ENCODE results near the gene LIME1. TPM values are rescaled to one million over a fixed set of nuclear protein-coding genes. Genes with fewer than 3 reads are reported as not detected.

The LIME1 gene
- total RNA-seq, 1 donor = 3.5 TPM

DNA sequence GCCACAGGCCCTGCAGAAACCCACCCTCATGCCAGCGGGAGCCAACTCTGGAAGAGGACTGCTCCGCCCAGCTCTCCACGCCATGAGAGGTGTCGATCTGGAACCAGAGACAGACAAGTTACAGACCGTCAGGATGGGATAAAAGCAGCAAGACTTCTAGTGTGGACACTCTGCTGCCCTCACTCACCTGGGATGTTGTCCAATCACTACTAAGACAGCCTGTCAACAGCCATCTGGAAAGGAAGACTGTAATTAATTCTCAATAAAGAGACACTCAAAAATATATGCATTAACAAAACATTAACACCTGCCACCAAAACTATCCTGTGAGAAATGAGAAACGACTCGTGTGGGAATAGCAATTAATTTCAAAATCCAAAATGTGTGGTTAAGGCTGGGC lies 31.4 kb downstream of the LIME1 start:
- TF ChIP-seq, protein P1, sequence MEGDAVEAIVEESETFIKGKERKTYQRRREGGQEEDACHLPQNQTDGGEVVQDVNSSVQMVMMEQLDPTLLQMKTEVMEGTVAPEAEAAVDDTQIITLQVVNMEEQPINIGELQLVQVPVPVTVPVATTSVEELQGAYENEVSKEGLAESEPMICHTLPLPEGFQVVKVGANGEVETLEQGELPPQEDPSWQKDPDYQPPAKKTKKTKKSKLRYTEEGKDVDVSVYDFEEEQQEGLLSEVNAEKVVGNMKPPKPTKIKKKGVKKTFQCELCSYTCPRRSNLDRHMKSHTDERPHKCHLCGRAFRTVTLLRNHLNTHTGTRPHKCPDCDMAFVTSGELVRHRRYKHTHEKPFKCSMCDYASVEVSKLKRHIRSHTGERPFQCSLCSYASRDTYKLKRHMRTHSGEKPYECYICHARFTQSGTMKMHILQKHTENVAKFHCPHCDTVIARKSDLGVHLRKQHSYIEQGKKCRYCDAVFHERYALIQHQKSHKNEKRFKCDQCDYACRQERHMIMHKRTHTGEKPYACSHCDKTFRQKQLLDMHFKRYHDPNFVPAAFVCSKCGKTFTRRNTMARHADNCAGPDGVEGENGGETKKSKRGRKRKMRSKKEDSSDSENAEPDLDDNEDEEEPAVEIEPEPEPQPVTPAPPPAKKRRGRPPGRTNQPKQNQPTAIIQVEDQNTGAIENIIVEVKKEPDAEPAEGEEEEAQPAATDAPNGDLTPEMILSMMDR (IDR thresholded peaks at IDR 0.05; ENCODE audit: insufficient read depth, low read depth, low read length) = no peak
- no peak for DNase-seq (ENCODE audit: low read depth)
- H3K4me3 ChIP-seq (ENCODE audit: low read depth, low read length) = no peak overlapping the region

DNA sequence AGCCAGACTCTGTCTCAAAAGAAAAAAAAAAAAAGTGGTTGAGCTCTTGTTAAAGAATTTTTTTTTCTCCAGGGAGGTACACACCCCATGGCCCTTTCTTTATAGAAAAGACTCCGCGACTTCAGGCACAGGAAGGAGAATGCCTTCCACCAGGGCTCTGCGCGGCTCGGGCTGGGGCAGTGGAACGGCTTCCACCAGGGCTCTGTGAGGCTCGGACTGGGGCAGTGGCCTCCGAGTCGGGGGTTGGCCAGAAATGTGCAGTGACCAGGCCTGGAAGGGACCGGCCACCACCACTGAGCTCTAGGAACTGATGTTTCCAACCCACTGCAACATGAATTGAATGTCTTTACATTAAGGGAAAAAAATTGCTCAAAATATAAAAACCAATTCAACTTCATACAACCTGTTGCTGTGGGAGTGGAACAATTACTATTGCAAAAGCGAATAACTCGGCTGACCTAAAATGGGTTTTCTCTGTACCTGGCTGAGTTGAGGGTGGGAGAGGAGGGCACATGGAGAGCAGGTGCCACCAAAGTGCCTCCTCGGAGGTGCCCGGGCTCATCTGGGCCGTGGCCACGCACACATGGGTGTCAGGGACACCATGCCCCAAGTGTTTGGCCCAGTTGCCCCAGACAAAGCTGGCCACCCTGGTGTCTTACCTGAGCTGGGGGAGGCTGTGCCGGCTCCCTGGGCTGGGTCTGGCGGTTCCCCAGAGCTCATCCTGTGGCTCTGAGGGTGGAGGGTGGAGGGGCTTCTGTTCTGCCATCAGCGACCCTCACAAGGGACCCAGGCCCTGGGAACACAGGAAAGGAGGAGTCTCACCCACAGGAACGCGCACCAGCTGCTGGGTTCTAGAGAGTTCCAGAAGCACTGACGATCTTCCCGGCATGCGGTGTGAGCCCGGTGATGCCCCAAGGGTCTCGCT lies 32.4 kb downstream of the LIME1 start:
- H3K4me3 ChIP-seq (ENCODE audit: low read depth, low read length) = no peak overlapping the region
- no peak for DNase-seq (ENCODE audit: low read depth)
- TF ChIP-seq, protein P1 (IDR thresholded peaks at IDR 0.05; ENCODE audit: insufficient read depth, low read depth, low read length) = no peak

DNA sequence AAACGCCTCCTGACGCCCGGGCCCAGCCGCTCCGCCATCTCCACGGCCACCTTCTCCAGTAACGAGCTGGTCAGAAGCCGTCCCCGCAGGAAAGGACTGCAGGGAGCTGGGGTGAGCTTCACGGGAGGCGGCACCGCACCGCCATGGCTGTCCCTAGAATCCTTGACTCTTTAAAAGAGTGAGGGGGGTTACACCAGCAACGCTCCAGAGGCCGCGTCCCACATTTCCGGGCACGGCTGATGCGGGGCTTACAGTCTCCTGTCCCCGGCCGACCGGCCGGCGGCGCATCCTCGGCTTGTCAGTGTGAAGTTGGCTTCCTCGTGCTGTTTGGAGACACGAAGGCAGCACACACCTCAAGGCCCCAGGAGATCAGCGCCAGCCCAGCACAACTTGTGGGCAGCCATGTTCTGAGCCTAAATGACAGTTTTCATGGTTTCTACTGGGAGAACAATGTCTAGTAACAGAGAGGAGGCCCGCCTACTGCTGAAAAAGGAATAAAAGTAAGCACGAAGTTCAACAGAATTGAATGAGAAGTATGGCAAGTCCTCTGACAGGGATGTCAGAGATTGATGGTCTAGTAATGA lies 33.5 kb downstream of the LIME1 start:
- no peak for DNase-seq (ENCODE audit: low read depth)
- TF ChIP-seq, protein P1 (IDR thresholded peaks at IDR 0.05; ENCODE audit: insufficient read depth, low read depth, low read length) = no peak
- no peak overlapping the region for H3K4me3 ChIP-seq (ENCODE audit: low read depth, low read length)

DNA sequence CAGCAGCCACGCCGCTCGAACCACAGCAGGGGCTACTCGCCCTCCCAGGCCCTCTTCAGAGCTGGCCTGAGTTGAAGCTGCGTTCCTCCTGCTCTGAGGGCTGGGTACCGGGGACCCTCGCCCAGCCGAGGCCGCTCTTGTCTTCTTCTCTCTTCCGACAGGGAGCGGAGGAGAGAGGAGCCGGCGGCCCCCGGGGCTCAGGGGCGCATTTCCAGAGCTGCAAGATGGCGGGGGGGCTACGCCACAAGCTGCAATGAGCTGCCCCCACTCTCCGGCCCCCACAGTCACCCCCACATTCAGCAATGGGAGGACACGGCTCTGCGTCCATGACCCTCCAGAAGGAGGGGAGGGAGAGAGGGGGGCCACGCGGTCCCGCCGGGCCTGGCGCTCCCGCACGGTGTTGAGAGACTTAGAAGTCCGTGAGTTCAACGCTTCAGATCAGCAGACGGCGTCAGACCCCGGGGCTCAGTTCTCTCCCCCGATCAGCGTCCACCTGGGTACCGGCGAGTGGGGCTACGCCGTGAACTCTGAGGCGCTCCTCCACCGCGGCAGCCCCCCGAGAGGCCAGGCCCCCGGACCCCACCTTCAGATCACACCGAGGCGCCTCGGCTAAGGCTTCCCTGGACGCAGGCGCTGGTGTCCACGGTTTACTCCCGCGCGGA lies 34.7 kb downstream of the LIME1 start:
- no peak overlapping the region for H3K4me3 ChIP-seq (ENCODE audit: low read depth, low read length)
- no peak for DNase-seq (ENCODE audit: low read depth)
- TF ChIP-seq, protein P1 (IDR thresholded peaks at IDR 0.05; ENCODE audit: insufficient read depth, low read depth, low read length) = no peak

DNA sequence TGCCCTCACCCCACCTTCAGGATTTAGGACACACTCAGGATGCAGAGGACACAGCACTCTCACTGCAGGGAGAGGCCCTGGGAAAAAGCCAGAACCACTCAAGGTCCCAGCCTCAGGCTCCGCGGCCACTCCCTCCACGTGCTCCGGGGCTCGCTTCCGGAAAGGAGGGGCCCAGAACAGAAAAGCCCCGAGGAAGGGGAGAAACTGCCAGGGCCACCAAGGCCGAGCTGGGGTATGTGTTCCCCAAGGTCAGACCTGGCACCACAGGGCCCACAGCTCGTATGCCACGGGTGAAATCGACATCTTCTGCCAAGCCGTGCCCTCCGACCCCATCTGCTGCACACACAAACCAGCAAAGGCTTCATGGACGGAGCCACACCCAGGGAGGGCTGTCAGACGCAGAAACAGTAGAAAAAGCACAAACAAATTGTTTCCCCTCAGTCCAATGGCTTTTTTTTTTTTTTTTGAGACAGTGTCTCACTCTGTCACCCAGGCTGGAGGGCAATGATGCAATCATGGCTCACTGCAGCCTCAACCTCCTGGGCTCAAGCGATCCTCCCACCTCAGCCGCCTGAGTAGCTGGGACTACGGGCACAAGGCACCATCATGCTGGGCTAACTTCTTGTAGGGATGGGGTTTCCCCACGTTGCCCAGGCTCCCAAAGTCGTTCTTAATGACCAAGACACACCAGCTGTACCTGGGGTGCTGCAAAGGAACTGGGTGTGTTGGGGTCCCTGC lies 36.5 kb downstream of the LIME1 start:
- TF ChIP-seq, protein P1 (IDR thresholded peaks at IDR 0.05; ENCODE audit: insufficient read depth, low read depth, low read length) = no peak
- no peak overlapping the region for H3K4me3 ChIP-seq (ENCODE audit: low read depth, low read length)
- DNase-seq (ENCODE audit: low read depth) = peak; percentile 41

DNA sequence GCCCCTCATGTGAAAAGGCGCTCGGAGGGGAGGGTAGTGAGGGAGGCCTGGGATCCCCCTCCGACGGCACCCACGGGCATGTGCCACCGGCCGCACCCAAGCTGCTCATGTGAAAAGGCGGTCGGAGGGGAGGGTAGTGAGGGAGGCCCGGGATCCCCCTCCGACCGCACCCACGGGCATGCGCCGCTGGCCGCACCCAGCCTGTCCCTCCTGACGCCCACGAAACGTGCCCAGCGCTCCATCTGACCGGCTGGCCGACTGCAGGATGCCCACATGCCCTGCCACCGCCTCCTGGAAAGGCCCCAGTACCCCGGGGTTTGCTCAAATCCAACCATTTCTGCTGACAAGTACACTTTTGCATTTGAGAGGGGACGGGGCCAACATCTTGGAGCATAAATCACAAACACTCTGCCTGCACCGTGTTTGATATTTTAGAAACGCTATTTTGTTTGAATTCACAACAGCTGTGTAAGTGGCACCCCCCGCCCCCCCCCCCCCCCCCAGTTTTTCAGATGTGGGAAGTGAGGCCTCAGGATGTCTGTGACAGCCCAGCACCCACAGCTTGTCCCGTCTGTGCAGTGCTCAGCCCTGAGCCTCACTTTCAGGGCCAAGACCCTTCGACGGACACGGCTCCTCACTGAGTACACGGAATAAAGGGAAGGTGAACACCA lies 37.2 kb downstream of the LIME1 start:
- TF ChIP-seq, protein P1 (IDR thresholded peaks at IDR 0.05; ENCODE audit: insufficient read depth, low read depth, low read length) = no peak
- no peak for DNase-seq (ENCODE audit: low read depth)
- H3K4me3 ChIP-seq (ENCODE audit: low read depth, low read length) = no peak overlapping the region

All from fibroblast of villous mesenchyme (primary cell).